ENCODE measurements around the gene ACVR1.
"Not testable (repeated sequence)": the region's sequence is repeated elsewhere in the genome, so short reads cannot be mapped to it uniquely, and the experiment has no call there.

Gene ACVR1

DNA sequence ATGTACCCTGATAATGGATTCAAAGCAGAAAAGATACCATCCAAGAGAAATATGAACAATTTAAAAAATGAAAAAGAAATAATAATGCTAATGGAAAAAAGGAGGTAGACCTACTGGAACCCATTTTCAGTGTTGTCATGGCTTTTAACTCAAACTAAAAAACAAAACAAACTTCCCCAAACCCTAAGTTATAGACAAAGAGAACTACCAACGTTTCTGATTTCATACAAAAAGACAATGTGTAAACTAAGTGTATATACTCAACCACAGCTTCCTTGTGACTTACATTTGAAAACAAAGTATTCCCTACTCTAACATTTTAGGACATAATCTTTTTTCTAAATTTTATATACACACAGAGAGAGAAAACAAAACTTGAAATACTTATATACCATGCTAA lies 45.9 kb downstream of the ACVR1 start:
- DNase-seq (ENCODE audit: low read depth in 3 of 3): no peak

- DNase-seq (ENCODE audit: low read depth in 3 of 3): no peak
Observed at GRCh38 chr2:157827377-157827776, 48.8 kb downstream of the ACVR1 start.

DNA sequence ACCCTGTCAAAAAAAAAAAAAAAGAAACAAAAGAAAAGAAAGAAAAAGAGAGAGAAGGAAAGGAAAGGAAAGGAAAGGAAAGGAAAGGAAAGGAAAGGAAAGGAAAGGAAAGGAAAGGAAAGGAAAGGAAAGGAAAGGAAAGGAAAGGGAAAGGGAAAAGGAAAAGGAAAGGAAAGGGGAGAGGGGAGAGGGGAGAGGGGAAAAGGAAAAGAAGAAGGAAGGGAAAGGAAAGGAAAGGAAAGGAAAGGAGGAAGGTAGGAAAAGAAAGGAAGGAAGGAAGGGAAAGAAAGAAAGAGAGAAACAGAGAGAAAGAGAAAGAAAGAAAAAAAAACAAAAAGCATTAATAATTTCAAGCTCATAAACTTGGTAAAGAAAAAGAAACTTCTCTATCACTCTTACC lies 49.5 kb downstream of the ACVR1 start:
- not testable (repeated sequence) for DNase-seq (ENCODE audit: low read depth in 3 of 3)

GRCh38 chr2:157825885-157826284 lies 50.2 kb downstream of the ACVR1 start:
- DNase-seq (ENCODE audit: low read depth in 3 of 3): no peak

DNA sequence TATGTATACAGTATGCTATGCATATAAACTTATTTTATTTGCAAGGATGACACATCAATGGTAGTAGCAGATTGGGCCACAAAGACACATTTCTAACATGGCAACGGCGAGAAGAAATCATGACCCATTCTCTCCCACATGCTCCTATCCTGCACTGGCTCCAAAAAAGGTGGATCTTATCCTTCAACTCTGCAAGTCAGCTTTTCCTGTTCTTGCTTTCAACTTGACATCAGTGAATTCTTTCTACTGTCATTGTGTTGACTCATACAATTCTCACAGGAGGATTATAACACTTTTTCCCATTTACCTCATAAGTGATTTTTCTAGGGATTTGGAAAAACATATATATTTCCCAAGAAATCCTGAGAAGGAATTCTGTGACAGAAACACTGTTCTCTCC lies 53.1 kb downstream of the ACVR1 start:
- no peak for DNase-seq (ENCODE audit: low read depth in 3 of 3)

GRCh38 chr2:157822533-157822932 lies 53.6 kb downstream of the ACVR1 start:
- DNase-seq (ENCODE audit: low read depth in 3 of 3): no peak

- DNase-seq (ENCODE audit: low read depth in 3 of 3): no peak
Observed at GRCh38 chr2:157821519-157822131, 54.5 kb downstream of the ACVR1 start.

GRCh38 chr2:157820193-157820592 lies 55.9 kb downstream of the ACVR1 start:
- DNase-seq (ENCODE audit: low read depth in 3 of 3): no peak

DNA sequence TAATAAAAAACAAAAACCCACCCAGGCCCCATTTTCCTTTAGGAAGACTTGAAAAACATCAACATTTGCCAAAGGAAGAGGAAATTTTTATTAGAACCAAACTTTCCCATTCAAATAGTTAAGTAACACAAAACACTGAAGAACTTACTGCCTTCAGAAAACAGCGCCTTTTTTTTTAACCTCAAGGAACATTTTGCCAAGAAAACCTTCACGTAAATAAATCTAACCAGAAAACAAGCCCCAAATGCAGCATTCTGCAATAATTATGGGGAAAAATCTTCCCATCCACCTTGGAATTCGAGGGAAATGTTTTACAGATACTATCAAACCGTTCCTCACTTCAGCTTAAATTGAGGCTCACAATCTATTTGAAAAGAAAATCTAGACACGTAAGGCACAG lies 56.4 kb downstream of the ACVR1 start:
- no peak for DNase-seq (ENCODE audit: low read depth in 3 of 3)

GRCh38 chr2:157818227-157818626 lies 57.9 kb downstream of the ACVR1 start:
- DNase-seq (ENCODE audit: low read depth in 3 of 3): no peak

DNA sequence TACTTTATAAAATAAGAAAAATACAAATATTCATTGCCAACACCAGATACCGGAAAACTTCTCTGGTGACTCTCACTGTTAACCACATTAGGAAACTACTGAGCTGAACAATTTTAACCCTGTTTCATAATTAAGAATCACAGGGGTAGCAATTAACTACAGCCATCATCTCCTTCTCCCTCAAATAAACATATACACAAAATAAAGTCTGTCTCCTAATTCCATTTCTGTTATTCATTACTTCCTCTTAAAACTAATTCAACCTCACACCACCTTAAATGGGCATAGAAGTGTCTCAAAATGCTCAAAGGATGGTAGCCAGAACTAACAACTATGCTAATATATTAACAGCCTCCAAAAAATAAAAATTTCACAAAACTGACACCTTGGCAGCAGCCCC lies 60.7 kb downstream of the ACVR1 start:
- DNase-seq (ENCODE audit: low read depth in 3 of 3): no peak

- no peak for DNase-seq (ENCODE audit: low read depth in 3 of 3)
Observed at GRCh38 chr2:157813467-157813866, 62.7 kb downstream of the ACVR1 start.

GRCh38 chr2:157810037-157810436 lies 66.1 kb downstream of the ACVR1 start:
- DNase-seq (ENCODE audit: low read depth in 3 of 3): no peak

GRCh38 chr2:157809212-157809611 lies 66.9 kb downstream of the ACVR1 start:
- no peak for DNase-seq (ENCODE audit: low read depth in 3 of 3)

DNA sequence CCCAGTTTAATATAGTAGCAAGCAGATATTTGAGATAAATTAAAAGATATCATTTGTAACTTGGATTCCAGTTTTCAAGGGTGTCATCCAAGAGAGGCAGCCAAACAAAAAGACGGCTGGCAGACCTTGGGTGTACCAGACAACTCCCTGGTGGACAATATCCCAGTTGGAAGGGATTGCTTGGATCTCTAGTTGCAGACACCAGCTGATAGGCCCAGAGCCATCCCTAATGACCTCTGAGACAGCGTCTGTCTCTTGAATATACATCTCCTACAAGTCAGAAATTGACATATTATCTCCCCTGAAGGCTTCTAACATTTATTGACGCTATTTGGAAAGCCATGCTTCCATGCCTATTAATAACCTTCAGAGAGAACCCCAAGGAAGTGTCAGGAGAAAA lies 67.7 kb downstream of the ACVR1 start:
- DNase-seq (ENCODE audit: low read depth in 3 of 3): no peak

DNA sequence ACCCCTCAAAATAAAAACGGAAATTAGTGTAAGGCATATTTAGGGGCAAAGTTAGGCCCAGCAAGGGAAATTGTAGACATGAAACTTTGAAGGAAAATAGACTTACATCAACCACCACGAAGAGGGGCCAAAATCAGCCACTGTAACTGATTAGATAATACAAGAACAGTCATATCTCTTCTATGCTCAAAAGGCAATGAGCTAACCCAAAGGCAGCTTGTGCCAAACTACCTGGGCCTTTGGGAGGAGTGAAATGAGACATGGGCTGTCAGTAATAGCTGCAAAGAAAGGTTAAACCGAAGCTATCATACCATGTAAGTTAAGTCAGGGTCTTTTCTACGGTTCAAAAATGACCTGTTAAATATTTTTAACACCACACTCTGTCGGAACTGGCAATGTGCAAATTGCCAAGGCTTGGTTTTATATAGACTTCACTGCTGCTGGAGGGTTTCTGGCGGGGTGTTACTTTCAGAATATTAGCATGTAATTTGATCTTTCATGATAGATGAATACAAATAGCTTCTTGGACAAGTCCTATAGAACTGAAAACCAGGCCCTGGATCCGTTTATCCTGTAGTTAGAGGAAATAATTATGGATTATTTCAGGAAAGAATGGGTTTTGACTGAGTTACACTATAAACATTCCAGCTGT lies 69.6 kb downstream of the ACVR1 start:
- no peak for DNase-seq (ENCODE audit: low read depth in 3 of 3)

- DNase-seq (ENCODE audit: low read depth in 3 of 3): no peak
Observed at GRCh38 chr2:157805519-157805918, 70.6 kb downstream of the ACVR1 start.

DNA sequence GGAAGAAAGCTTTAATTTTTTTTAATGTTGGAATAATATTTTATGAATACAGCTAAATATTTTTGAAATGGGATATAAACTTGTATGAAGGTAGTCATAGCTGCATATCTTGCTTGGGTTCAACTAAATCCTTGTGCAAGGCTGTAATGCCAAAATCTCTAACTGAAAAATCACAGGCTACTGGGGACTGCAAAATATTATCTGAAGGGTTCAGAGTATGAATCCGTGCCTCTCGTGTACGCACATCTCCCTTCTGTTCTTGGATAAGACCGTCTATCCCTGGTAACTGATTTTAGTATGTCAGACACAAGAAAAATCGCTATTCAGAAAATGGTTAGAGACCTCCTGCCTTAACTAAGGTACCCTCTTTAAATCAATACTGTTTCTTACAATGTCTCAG lies 71.8 kb downstream of the ACVR1 start:
- no peak for DNase-seq (ENCODE audit: low read depth in 3 of 3)

GRCh38 chr2:157803952-157804351 lies 72.2 kb downstream of the ACVR1 start:
- DNase-seq (ENCODE audit: low read depth in 3 of 3): no peak

- no peak for DNase-seq (ENCODE audit: low read depth in 3 of 3)
Observed at GRCh38 chr2:157803476-157803875, 72.7 kb downstream of the ACVR1 start.

- DNase-seq (ENCODE audit: low read depth in 3 of 3): no peak
Observed at GRCh38 chr2:157800838-157801495, 75.2 kb downstream of the ACVR1 start.

DNA sequence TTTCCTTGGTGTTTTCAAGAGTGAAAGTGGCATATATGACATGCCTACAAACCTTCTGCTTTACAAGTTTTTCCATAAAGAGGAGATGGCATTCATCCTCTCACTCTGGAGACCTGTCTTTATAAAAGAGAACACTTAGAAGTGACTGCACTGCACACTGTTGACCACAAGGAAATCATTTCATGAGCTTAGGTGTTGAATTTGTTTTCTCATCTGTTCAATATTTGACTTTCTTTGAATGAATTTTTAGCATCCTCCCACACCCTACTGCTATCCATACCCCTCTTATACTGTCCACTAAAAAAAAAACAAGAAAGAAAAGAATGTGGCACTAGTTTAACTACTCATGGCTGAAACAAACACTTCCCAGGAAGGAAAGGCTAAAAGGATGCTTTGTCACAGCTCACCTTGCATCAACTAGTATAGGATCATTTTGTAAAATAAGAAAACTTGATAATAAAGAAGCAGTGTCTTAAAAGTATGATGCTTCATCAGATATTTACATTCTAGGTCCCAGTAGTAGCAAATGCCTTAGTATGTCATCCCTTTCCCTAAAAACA lies 83.0 kb downstream of the ACVR1 start:
- DNase-seq (ENCODE audit: low read depth in 3 of 3): no peak
